Measurements from ENCODE around the gene DTX3L. TPM values are rescaled to one million over a fixed set of nuclear protein-coding genes. Genes with fewer than 3 reads are reported as not detected.

The DTX3L gene
- total RNA-seq, 1 experiment from 2014 or later, result 41.7 TPM

- CTCF ChIA-PET, result no interaction called here
- intact Hi-C loops (cut with micrococcal nuclease; ENCODE audit: unreplicated experiment), result no loop called here
- no peaks in the 10 kb centered on the region for H3K9me3 ChIP-seq (ENCODE audit: insufficient read depth, low read depth)
- H3K4me3 ChIP-seq, result no peak overlapping the region
- no peaks in the 10 kb centered on the region for H4K20me1 ChIP-seq (ENCODE audit: insufficient read depth)
- DNase-seq, result no peak
- H3K27ac ChIP-seq, result no peak overlapping the region
- BruUV-seq (replicated peaks), result no TSS peak
- no peaks in the 10 kb centered on the region for H3K27me3 ChIP-seq (ENCODE audit: insufficient read depth, low read depth)
- TF ChIP-seq EZH2 (IDR thresholded peaks at IDR 0.05; ENCODE audit: low read depth) (no peak), CTCF (conservative IDR thresholded peaks at IDR 0.05) (no peak)
- no peak overlapping the region; the same call in 1 of the 2 replicates for H2AFZ ChIP-seq
- peaks cover under 1% of the 10 kb centered on the region for H3K4me1 ChIP-seq (replicated peaks; ENCODE audit: insufficient read depth)
- H3K4me2 ChIP-seq, result no peak overlapping the region
- no peaks in the 10 kb centered on the region for H3K9me2 ChIP-seq (ENCODE audit: insufficient read depth)
- H3K36me3 ChIP-seq (ENCODE audit: low read depth), result no peaks in the 10 kb centered on the region
- H3F3A ChIP-seq (ENCODE audit: insufficient read depth, low read depth), result no peaks in the 10 kb centered on the region
- POLR2A ChIA-PET (ENCODE audit: unreplicated experiment), result no interaction called here
- no peaks in the 10 kb centered on the region for H3K79me2 ChIP-seq (ENCODE audit: low read depth)
Observed at GRCh38 chr3:122623031-122623829, 59.1 kb downstream of the DTX3L start.

Other genes starting within 250 kb of the DTX3L start
- 16.8 and 18.0 TPM in 2 replicates for gene CSTA, start 239.1 kb upstream of the DTX3L start, total RNA-seq (2021)
- gene MIX23, start 181.1 kb upstream of the DTX3L start, total RNA-seq (2021), result 44.8 and 63.6 TPM in 2 replicates
- gene FAM162A, start 180.2 kb upstream of the DTX3L start, total RNA-seq (2021), result 36.8 and 41.0 TPM in 2 replicates
- 4.5 and 5.8 TPM in 2 replicates for gene WDR5B, start 148.3 kb upstream of the DTX3L start, total RNA-seq (2021)
- 78.2 and 89.2 TPM in 2 replicates for gene KPNA1, start 49.4 kb upstream of the DTX3L start, total RNA-seq (2021)
- gene PARP9, start within 50 bp of the DTX3L start, total RNA-seq (2021), result 15.0 and 21.1 TPM in 2 replicates
- 0.07 and 0.13 TPM in 2 replicates for gene PARP15, start 13.3 kb downstream of the DTX3L start, total RNA-seq (2021)
- gene PARP14, start 116.5 kb downstream of the DTX3L start, total RNA-seq (2021), result 31.6 and 33.3 TPM in 2 replicates
- 8.9 and 10.9 TPM in 2 replicates for gene HSPBAP1, start 229.5 kb downstream of the DTX3L start, total RNA-seq (2021)
- gene SLC49A4, start 230.7 kb downstream of the DTX3L start, total RNA-seq (2021), result 24.0 and 28.1 TPM in 2 replicates